ENCODE measurements around the gene EXD3.
"Not testable (repeated sequence)": the region's sequence is repeated elsewhere in the genome, so short reads cannot be mapped to it uniquely, and the experiment has no call there.

EXD3 gene

GRCh38 chr9:137422604-137423513 lies at the start of gene EXD3, which contains the start of gene NOXA1:
EXD3 (minus strand) TSS chr9:137423162; CDS start chr9:137395357, 27,805 bp downstream.
NOXA1 (plus strand) TSS chr9:137423393; CDS start chr9:137423530, 137 bp downstream.
- DNase-seq (ENCODE audit: low spot score): peak; percentile 94

- no peak for DNase-seq (ENCODE audit: low spot score)
Observed at GRCh38 chr9:137470785-137471184, 47.8 kb upstream of the EXD3 start.

GRCh38 chr9:137467896-137468295 lies 44.9 kb upstream of the EXD3 start:
- no peak for DNase-seq (ENCODE audit: low spot score)

- DNase-seq (ENCODE audit: low spot score): no peak
Observed at GRCh38 chr9:137467161-137467581, 44.2 kb upstream of the EXD3 start.

GRCh38 chr9:137466389-137467085 lies 43.6 kb upstream of the EXD3 start:
- DNase-seq (ENCODE audit: low spot score): not testable (repeated sequence)

GRCh38 chr9:137465720-137466388 lies 42.9 kb upstream of the EXD3 start:
- DNase-seq (ENCODE audit: low spot score): no peak

GRCh38 chr9:137465000-137465719 lies 42.2 kb upstream of the EXD3 start:
- DNase-seq (ENCODE audit: low spot score): no peak

GRCh38 chr9:137464291-137464999 lies 41.5 kb upstream of the EXD3 start:
- DNase-seq (ENCODE audit: low spot score): no peak

- DNase-seq (ENCODE audit: low spot score): no peak
Observed at GRCh38 chr9:137463931-137464290, 40.9 kb upstream of the EXD3 start.

GRCh38 chr9:137462986-137463930 lies 40.3 kb upstream of the EXD3 start:
- no peak for DNase-seq (ENCODE audit: low spot score)

- no peak for DNase-seq (ENCODE audit: low spot score)
Observed at GRCh38 chr9:137462396-137462985, 39.5 kb upstream of the EXD3 start.

GRCh38 chr9:137461663-137462395 lies 38.9 kb upstream of the EXD3 start:
- DNase-seq (ENCODE audit: low spot score): no peak

GRCh38 chr9:137461316-137461662 lies 38.3 kb upstream of the EXD3 start:
- no peak for DNase-seq (ENCODE audit: low spot score)

- no peak for DNase-seq (ENCODE audit: low spot score)
Observed at GRCh38 chr9:137460363-137461315, 37.7 kb upstream of the EXD3 start.

- DNase-seq (ENCODE audit: low spot score): no peak
Observed at GRCh38 chr9:137459601-137460362, 36.8 kb upstream of the EXD3 start.

GRCh38 chr9:137459152-137459600 lies 36.2 kb upstream of the EXD3 start, which contains the start of gene NSMF:
NSMF (minus strand) TSS chr9:137459334; CDS start chr9:137459102, 232 bp downstream.
- peak; percentile 97 for DNase-seq (ENCODE audit: low spot score)
